ENCODE results near the gene GPATCH1. TPM values are rescaled to one million over a fixed set of nuclear protein-coding genes. Genes with fewer than 3 reads are reported as not detected.

Gene GPATCH1
- total and polyA plus RNA-seq, 2 of the 4 experiments (the other 2 are of a cell fraction) = 5.1 to 7.5 TPM

DNA sequence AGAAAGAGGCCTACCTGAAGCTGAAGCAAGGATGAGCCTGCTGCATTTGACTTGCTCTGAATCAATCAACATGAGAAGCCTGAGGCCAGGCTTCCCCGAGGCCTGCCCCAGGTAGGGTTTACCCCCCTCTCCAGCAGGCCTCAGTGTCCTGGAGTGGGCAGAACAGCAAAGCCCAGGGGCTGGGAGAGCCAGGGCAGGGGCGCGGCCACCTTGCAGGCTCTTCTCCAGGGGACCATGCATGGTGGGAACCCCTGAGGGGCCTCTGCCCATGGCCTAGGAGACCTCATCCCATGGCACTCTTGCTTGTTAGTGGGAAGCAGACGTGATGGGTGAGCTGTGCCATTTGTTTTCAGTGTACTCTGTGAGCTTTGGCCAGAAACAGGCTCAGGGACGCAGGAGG, 93.2 kb downstream of the GPATCH1 start:
- H2AK5ac ChIP-seq (ENCODE audit: low read depth, low read length) = no peak overlapping the region
- H3K18ac ChIP-seq (ENCODE audit: low read depth, low read length) = no peak overlapping the region
- no peak overlapping the region for H2BK20ac ChIP-seq (ENCODE audit: low read depth, low read length)
- H2BK5ac ChIP-seq (ENCODE audit: low read depth, low read length, poor library complexity, severe bottlenecking) = no peak overlapping the region
- H4K91ac ChIP-seq (ENCODE audit: insufficient read depth, low read depth, low read length) = no peak overlapping the region
- in situ Hi-C loops (cut with MboI; ENCODE audit: low sequenced_read_pairs) (no loop called here), intact Hi-C loops (cut with micrococcal nuclease) (no loop called here), dilution Hi-C loops (cut with HindIII; ENCODE audit: low sequenced_read_pairs, unreplicated experiment) (no loop called here)
- no peak overlapping the region for H3K4me3 ChIP-seq (ENCODE audit: insufficient read depth, low read depth, low read length)
- no peak overlapping the region for H3K56ac ChIP-seq (ENCODE audit: extremely low read depth, insufficient read depth, low read length)
- no peak overlapping the region for H2AFZ ChIP-seq (replicated peaks; ENCODE audit: low read length, poor library complexity)
- POLR2A ChIA-PET (ENCODE audit: unreplicated experiment) = no interaction called here
- peaks cover 10% of the 10 kb centered on the region for H3K4me1 ChIP-seq (ENCODE audit: control insufficient read depth, insufficient read depth, low read length)
- H3K36me3 ChIP-seq (ENCODE audit: control insufficient read depth, insufficient read depth, low read length) = no peaks in the 10 kb centered on the region
- H3K27ac ChIP-seq (ENCODE audit: insufficient read depth, low read length) = no peak overlapping the region
- no peak overlapping the region for H2BK120ac ChIP-seq (ENCODE audit: low read depth, low read length)
- WGBS, 2 experiments (ENCODE audit: extremely low coverage in 2 of 2, insufficient read length in 1 of 2) = 90% methylated on average over 2 of the region's 5 CpGs; no CpG with 5 or more reads in 1 of the 2 experiments
- DNase-seq (no peak), ATAC-seq (ENCODE audit: low read depth) (no peak)
- H2AK9ac ChIP-seq (replicated peaks; ENCODE audit: low read depth, low read length, poor library complexity) = peak overlapping the region; percentile 82
- no peak overlapping the region for H3K9ac ChIP-seq (ENCODE audit: low read depth, low read length)
- no peaks in the 10 kb centered on the region for H3K9me3 ChIP-seq (ENCODE audit: control insufficient read depth, insufficient read depth, low read length)
- no peak overlapping the region for H2BK15ac ChIP-seq (ENCODE audit: low read depth, low read length)
- peaks cover 11 to 23% of the 10 kb centered on the region in 2 experiments for H3K79me1 ChIP-seq (ENCODE audit: low read depth in 1 of 2, low read length in 2 of 2)
- H4K20me1 ChIP-seq (ENCODE audit: insufficient read depth, low read length) = peaks cover 9% of the 10 kb centered on the region
- H3K23ac ChIP-seq (ENCODE audit: low read depth, low read length) = no peak overlapping the region
- BruUV-seq (replicated peaks) = no TSS peak
- no peak overlapping the region for H4K8ac ChIP-seq (ENCODE audit: low read depth in 2 of 2, low read length in 2 of 2)
- H3K4ac ChIP-seq (ENCODE audit: low read depth, low read length) = no peak overlapping the region
- no peak overlapping the region for H4K5ac ChIP-seq (ENCODE audit: low read depth, low read length)
- CTCF ChIA-PET = no interaction called here
- no peaks in the 10 kb centered on the region for H3K27me3 ChIP-seq (ENCODE audit: control insufficient read depth, insufficient read depth, low read length)
- peaks cover 12% of the 10 kb centered on the region; the same call in 1 of the 2 replicates for H3K9me1 ChIP-seq (ENCODE audit: insufficient read depth, low read length)
- TF ChIP-seq RCOR1 (IDR thresholded peaks at IDR 0.05; ENCODE audit: insufficient replicate concordance, low read length) (no peak), NFE2L2 (IDR thresholded peaks at IDR 0.05; ENCODE audit: low read depth, low read length) (no peak), MXI1 (IDR thresholded peaks at IDR 0.05; ENCODE audit: borderline replicate concordance, low read depth, low read length) (no peak), SMC3 (IDR thresholded peaks at IDR 0.05; ENCODE audit: low read depth, low read length) (no peak), CTCF (conservative IDR thresholded peaks at IDR 0.05; ENCODE audit: low read depth, low read length) (no peak), CEBPB (IDR thresholded peaks at IDR 0.05; ENCODE audit: low read depth, low read length) (no peak), RAD21 (IDR thresholded peaks at IDR 0.05; ENCODE audit: low read length) (no peak), RFX5 (IDR thresholded peaks at IDR 0.05; ENCODE audit: low read depth, low read length) (no peak), USF2 (IDR thresholded peaks at IDR 0.05; ENCODE audit: low read depth, low read length) (no peak), FOS (IDR thresholded peaks at IDR 0.05; ENCODE audit: low read depth, low read length) (no peak), CHD1 (IDR thresholded peaks at IDR 0.05; ENCODE audit: low read depth, low read length) (no peak), BHLHE40 (IDR thresholded peaks at IDR 0.05; ENCODE audit: low read depth, low read length) (no peak), POLR2A (IDR thresholded peaks at IDR 0.05; ENCODE audit: low read depth, low read length) (no peak), MAZ (IDR thresholded peaks at IDR 0.05; ENCODE audit: borderline replicate concordance, low read depth, low read length) (no peak), MAFK (IDR thresholded peaks at IDR 0.05; ENCODE audit: low read depth, low read length) (no peak)
- TF ChIP-seq, protein P1, sequence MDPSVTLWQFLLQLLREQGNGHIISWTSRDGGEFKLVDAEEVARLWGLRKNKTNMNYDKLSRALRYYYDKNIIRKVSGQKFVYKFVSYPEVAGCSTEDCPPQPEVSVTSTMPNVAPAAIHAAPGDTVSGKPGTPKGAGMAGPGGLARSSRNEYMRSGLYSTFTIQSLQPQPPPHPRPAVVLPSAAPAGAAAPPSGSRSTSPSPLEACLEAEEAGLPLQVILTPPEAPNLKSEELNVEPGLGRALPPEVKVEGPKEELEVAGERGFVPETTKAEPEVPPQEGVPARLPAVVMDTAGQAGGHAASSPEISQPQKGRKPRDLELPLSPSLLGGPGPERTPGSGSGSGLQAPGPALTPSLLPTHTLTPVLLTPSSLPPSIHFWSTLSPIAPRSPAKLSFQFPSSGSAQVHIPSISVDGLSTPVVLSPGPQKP (IDR thresholded peaks at IDR 0.05; ENCODE audit: borderline replicate concordance, low read depth, low read length) = no peak
- H3K4me2 ChIP-seq (ENCODE audit: low read depth, low read length) = no peak overlapping the region
- H3K14ac ChIP-seq (replicated peaks; ENCODE audit: low read depth, low read length) = no peak overlapping the region

Data from IMR-90 (cell line).